Activated T-helper 2 cell treated with anti-CD3 and anti-CD28 coated beads, Interferon-gamma antibody, Interleukin-2, Interleukin-4, amounts not matched to agents 10 μg/mL and 5 μg/mL and 100 μg/mL, durations not matched to agents 14 hours and 24 hours and 36 hours (primary cell): ENCODE measurements around the gene SPRR2E. TPM values are rescaled to one million over a fixed set of nuclear protein-coding genes. Genes with fewer than 3 reads are reported as not detected.
"Not testable (repeated sequence)": the region's sequence is repeated elsewhere in the genome, so short reads cannot be mapped to it uniquely, and the experiment has no call there.

Experiments used
- DNase-seq: peaks from one replicate; pipeline ENCODE4 v3.0.0; 2021; ENCODE audit warnings: low spot score
- H3K27ac Mint-ChIP-seq: one replicate; pipeline ENCODE4 v1.8.0; 2021; ENCODE audit warnings: mixed read lengths
- H3K27me3 Mint-ChIP-seq: one replicate; pipeline ENCODE4 v1.8.0; 2021; ENCODE audit warnings: low read depth, mixed read lengths
- H3K36me3 Mint-ChIP-seq: one replicate; pipeline ENCODE4 v1.8.0; 2021; ENCODE audit warnings: low read depth, mixed read lengths
- H3K4me1 Mint-ChIP-seq: one replicate; pipeline ENCODE4 v1.8.0; 2021; ENCODE audit warnings: low read depth, mixed read lengths
- H3K4me3 Mint-ChIP-seq: one replicate; pipeline ENCODE4 v1.8.0; 2021; ENCODE audit warnings: low read depth, mild to moderate bottlenecking, moderate library complexity, mixed read lengths
- H3K9me3 Mint-ChIP-seq: one replicate; pipeline ENCODE4 v1.8.0; 2021; ENCODE audit warnings: mixed read lengths
- intact Hi-C: fragments of 100-400 bp; cut with micrococcal nuclease; formaldehyde crosslinking; loops from one replicate; pipeline ENCODE4 v1.15.1; 2023
- total RNA-seq: library from RNA; stranded (reverse); gene quantifications from 2 replicates; pipeline ENCODE4 v1.2.3, GENCODE V29; 2022

The SPRR2E gene
- total RNA-seq, 1 donor from 2014 or later: not detected

DNA sequence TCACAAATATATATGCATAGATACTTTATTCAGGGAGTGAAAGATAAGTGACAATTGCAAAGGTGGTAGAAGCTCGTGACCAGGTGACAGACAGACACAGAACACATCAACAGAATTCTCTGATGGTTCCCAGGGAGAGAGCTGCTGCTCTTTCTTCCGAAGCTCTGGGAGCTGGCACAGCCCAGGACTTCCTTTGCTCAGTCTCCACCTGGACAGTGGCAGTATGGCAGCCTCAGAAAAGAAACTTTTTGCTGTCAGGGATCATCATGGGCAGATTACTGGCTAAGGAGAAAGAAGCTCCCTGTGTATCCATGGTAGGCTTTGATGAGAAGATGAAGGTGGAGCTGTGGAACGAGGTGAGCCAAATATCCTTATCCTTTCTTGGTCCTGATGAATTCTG is 38.2 kb downstream of the SPRR2E start:
- DNase-seq, H3K9me3 Mint-ChIP-seq, H3K36me3 Mint-ChIP-seq, H3K4me3 Mint-ChIP-seq, H3K27ac Mint-ChIP-seq, H3K4me1 Mint-ChIP-seq, intact Hi-C loops: not testable (repeated sequence)
- H3K27me3 Mint-ChIP-seq: peaks cover 17% of the 10 kb centered on the region

DNA sequence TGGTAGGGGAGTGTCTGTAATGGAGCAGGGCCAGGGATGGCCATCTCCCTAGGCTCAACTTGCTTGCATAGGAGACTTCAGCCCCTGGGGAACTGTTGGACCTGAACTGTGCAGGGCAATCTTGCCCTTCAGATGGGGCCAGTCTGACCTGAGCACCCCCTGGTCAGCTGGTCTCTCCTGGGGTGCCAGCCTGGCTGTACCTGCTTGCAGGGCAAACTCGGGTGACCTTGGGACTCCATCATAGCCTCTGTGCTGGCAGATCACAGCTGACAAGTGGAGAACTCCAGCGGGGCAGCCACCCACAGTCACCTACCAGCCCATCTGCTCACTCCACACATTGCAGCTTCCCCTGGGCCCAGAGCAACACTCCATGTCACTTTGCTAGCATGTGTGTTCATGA is 45.1 kb downstream of the SPRR2E start:
- no peak overlapping the region for H3K4me3 Mint-ChIP-seq
- H3K27me3 Mint-ChIP-seq: peaks cover 9% of the 10 kb centered on the region
- H3K4me1 Mint-ChIP-seq: no peaks in the 10 kb centered on the region
- intact Hi-C loops: no loop called here
- DNase-seq: no peak
- no peaks in the 10 kb centered on the region for H3K36me3 Mint-ChIP-seq
- no peak overlapping the region for H3K27ac Mint-ChIP-seq
- no peaks in the 10 kb centered on the region for H3K9me3 Mint-ChIP-seq

Other genes starting within 250 kb of the SPRR2E start
- not detected in 2 replicates for gene LCE7A, start 234.5 kb downstream of the SPRR2E start, total RNA-seq
- gene SMCP, start 216.2 kb downstream of the SPRR2E start, total RNA-seq: not detected in 2 replicates
- not detected in 2 replicates for gene IVL, start 186.0 kb downstream of the SPRR2E start, total RNA-seq
- gene SPRR5, start 147.3 kb downstream of the SPRR2E start, total RNA-seq: not detected in 2 replicates
- gene SPRR4, start 123.9 kb downstream of the SPRR2E start, total RNA-seq: not detected in 2 replicates
- not detected in 2 replicates for gene SPRR1A, start 110.4 kb downstream of the SPRR2E start, total RNA-seq
- gene SPRR3, start 92.8 kb downstream of the SPRR2E start, total RNA-seq: not detected in 2 replicates
- not detected in 2 replicates for gene SPRR1B, start 63.3 kb downstream of the SPRR2E start, total RNA-seq
- not detected in 2 replicates for gene SPRR2D, start 53.4 kb downstream of the SPRR2E start, total RNA-seq
- gene SPRR2A, start 37.0 kb downstream of the SPRR2E start, total RNA-seq: not detected in 2 replicates
- gene SPRR2B, start 22.9 kb downstream of the SPRR2E start, total RNA-seq: not detected in 2 replicates
- not detected in 2 replicates for gene SPRR2F, start 19.0 kb upstream of the SPRR2E start, total RNA-seq
- gene SPRR2G, start 56.4 kb upstream of the SPRR2E start, total RNA-seq: not detected in 2 replicates
- not detected in 2 replicates for gene LELP1, start 108.9 kb upstream of the SPRR2E start, total RNA-seq
- gene PRR9, start 123.1 kb upstream of the SPRR2E start, total RNA-seq: not detected in 2 replicates
- not detected in 2 replicates for gene LORICRIN, start 165.2 kb upstream of the SPRR2E start, total RNA-seq
- gene PGLYRP3, start 218.4 kb upstream of the SPRR2E start, total RNA-seq: not detected in 2 replicates